NCI-H1930 (cell line): Measurements from ENCODE around the gene BSPRY.

Source experiments
- DNase-seq, 2 experiments: peaks; one replicate each; lab custom pipeline; 2025; lab: John Stamatoyannopoulos, UW

Gene BSPRY

DNA sequence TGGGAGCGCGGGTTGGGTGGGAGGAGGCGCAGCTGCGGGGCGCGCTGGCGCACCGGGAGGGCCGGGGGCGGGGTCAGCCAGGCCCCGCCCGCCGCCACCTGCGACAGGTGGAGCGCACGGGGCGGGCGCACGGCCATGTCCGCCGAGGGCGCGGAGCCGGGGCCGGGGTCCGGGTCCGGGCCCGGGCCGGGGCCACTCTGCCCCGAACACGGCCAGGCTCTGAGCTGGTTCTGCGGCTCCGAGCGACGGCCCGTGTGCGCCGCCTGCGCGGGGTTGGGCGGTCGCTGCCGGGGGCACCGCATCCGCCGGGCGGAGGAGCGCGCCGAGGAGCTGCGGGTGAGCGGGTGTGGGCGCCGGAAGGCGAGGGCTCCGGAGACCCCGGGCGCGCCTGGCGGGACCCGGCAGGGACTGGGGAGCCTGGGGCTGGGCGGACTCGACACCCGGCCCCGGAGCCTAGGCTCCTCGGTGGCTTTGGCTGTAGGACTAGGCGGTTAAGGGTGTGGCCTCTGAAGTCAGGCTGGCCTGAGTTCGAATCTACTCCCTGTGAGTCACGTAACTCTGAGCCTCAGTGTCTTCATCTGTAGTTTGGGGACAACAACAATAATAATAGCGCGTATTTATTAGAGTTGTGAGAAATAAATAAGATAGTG, at the start of gene BSPRY:
Gene BSPRY, plus strand, starts transcription at position 97 of the 650 bp plus-strand sequence. Its CDS starts 39 bp downstream, at position 136.
- DNase-seq, result peak in 1 of 2 experiments; percentile 31

- no peak for DNase-seq
Measured at GRCh38 chr9:113299800-113300292, 49.5 kb upstream of the BSPRY start.

DNA sequence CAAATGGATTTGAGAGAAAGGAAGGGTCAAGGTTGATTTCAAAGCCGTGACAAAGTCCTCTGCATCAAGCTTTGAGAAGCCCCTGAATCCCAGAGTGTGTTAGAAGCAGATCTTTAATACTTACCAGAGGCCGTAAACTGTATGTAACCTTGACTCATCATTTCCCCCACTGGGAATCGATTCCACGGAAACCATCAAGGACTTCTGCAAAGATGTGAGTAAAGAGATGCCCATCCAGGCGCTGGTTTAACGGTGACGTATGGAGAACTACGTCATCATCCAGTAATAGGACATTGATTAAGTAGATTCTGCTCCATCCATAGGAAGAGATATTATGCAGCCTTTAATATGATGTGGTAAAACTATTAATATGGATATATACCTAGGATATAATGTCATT, 47.8 kb upstream of the BSPRY start:
- DNase-seq, result no peak

DNA sequence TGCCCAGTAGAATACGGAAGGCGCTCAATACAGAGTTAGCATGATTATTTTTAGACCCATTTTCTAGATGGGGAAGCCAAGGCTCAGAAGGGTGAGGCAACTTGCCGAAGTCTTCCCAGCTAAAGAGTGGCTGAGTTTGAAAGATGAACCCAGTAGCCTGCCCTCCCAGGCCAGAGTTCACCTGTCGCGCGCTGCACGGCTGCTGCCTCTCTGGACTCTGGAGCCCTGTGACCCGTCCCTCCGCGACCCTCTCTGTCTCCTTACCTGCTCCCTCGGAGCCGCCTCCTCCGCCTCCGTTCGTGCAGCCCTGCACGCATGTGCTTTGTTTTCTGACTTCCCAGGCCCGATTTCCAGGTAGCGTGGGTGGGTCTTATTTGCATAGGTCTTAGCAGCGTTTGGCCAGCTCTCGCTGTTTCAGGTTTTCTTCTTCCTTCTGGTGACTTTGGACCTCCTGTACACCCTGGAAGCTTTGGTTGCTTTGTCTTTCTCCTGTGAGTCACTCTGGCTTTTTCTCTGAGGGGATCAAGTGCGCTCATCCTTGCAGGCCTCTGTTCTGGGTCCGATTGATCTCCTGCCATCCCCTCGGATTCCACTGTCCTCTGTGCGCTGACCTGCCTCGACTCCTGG, 46.4 kb upstream of the BSPRY start, which contains the start of gene RNF183:
Gene RNF183, minus strand, starts transcription at position 585 of the 627 bp plus-strand sequence. CDS start 5,192 bp downstream, outside the sequence.
- no peak for DNase-seq

GRCh38 chr9:113306566-113306965, 42.8 kb upstream of the BSPRY start:
- DNase-seq, result no peak

GRCh38 chr9:113307396-113307975, 41.9 kb upstream of the BSPRY start:
- no peak for DNase-seq

DNA sequence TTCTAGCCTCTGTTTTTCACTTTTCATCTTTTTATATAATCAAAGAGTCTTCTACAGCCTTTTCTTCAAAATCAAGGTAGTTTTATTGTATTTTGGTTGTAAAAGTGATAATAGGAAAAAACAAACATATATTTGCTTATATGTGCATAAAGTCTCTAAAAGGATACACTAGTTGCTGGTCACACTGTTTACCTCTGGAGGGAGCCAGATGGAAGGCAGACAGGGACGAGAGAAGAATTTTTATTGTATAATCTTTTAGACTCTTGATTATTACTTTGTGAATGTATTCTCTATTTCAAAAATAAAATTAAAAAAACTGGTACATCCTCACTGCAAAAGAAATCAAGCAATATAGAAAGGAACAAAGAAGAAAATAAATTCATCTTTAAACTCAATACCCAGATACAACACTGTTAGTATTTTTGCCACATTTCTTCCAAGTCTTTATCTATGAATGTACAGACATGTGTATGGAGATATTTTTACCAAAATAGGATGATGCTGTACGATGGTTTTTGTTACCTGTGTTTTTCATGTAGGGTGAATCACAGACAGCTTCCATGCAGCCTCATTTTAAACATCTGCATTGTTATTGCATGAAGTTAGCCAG, 40.0 kb upstream of the BSPRY start:
- DNase-seq, result no peak

DNA sequence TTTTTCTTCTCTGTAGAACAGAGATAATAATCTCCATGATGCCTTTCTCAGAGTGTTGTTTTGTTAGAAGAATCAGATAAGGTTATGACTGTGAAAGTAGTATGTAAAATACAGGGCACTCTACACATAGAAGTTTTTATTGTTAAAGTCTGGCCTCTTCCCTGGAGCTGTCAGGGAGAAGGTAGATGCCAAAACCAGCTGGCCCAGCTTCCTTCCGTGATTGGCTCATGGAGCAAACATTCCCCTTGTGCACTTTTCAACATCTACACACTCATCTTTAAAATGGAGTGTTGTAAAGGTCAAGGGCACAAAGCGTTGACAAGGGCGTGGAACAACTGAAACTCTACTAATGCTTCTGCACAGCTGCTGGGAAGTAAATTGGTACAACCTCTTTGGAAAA, 38.8 kb upstream of the BSPRY start:
- no peak for DNase-seq

GRCh38 chr9:113311961-113312360, 37.4 kb upstream of the BSPRY start:
- DNase-seq, result no peak

DNA sequence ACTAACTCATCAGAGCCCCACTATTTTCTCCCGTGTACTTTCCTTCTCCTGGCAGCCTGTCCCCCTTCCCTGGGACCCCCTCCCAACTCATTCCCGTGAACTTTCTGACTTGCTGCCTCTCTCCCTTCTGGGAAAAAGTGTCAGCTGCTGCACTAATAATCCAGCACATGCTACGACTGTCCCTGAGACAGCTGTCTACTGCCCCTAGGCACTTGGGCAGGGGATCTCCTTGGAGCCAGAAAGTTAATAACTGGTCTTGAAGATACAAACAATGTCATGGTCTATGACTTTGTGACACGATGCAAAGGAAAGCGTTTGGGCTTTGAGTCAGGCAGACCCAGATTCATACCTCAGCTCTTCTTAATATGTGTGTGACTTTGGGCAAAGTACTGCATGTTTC, 36.1 kb upstream of the BSPRY start:
- DNase-seq, result no peak

DNA sequence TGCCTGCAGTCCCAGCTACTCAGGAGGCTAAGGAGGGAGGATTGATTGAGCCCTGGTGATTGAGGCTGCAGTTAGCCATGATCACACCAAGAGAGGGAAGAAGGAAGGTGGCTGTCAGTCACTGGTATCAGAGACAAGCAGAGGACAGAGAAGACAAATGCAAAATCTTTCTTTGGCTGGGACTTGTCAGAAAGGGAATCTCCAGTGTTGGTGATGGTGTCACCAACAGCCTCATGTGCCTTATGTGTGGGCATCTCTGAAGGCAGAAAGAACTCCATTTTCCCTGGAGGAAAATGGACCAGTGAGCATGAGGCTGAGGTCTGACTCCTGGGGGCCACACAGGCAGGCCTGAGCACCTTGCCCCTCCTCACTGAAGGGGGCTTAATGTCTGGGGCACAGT, 34.1 kb upstream of the BSPRY start:
- DNase-seq, result no peak

DNA sequence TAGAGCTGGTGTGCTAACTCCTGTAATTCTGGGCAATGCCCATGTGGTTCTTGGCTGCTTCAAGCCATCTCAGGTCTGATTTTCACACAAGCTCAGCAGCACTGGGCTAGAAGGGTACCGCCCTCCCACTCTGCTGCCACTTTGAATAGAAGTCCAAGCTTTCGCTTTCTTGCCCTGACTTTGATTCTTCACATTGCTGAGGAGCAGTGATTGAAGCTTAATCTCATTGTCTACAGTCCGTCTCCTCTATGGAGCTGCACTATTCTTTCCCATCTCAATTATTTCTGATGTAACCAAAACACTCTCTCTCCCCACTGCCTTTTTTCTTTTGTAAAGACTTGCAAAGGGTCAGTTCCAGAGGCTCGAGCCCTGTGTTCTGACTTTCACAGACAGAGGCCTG, 33.3 kb upstream of the BSPRY start:
- no peak for DNase-seq

DNA sequence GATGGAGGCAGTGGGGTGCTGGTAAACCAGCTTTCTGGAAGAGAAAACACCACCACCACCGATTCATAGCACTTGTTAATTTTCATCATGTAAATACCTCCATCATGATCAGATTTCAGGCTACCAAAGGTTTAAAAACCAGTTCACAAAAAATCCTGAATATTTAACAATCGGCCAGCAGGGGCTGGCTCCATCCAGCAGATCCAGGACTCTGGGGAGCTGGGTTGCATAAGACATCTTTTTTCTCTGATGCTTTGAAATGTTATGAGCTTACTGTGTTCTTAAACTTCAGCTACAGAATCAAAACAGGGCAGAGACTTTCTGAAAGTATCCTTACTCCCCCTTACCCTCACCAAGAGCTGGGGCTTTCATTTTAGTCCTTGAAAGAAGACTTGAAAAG, 31.6 kb upstream of the BSPRY start:
- DNase-seq, result no peak

GRCh38 chr9:113319054-113319453, 30.3 kb upstream of the BSPRY start:
- DNase-seq, result no peak

- no peak for DNase-seq
Measured at GRCh38 chr9:113320051-113320450, 29.3 kb upstream of the BSPRY start.

- DNase-seq, result no peak
Measured at GRCh38 chr9:113322671-113323070, 26.7 kb upstream of the BSPRY start.

DNA sequence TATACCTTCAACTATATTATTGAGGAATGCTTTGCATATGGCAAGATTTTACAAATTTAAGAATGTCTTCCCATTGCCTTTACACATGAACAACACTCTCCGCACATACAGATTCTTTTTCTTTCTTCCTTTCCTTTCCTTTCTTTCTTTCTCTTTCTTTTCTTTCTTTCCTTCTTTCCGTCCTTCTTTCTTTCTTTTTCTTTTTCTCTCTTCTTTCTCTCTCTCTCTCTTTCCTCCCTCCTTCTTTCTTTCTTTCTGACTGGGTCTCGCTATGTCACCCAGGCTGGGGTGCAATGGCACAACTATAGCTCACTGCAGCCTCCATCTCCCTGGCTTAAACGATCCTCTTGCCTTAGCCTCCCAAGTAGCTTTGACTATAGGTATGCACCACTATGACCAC, 23.1 kb upstream of the BSPRY start:
- DNase-seq, result no peak

DNA sequence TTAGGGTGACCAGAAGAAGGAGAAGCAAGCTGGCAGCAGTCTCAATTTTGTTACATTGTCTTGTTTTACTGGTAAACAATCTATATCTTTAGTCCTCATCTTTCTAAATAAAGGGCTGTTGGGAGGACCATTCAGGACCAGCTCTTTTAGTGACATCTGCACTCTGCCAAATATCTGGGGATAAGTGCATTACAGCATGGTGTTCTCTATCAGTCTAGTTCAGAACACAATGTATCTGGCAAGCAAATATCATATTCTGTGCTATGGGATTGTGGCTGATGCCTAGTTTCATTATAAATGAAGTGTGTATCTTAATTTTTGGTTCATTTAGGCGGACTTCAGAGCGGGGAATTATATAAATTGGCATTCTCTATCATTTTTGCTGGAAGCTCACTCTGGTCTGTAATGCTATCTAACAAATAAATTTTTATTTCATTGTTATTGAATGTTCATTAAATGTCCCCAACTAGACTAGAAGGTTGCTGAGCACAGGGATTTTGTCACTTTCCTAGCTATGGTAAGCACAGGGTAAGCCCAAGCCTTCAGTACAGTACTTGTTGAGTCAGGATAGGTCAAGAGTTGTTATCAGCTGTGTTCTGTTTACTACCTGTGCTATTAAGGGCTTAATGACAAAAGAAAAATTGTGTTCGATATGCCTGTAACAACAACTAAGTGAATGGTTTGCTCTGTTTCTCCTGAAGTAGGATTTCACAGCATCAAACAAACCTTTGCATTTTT, 21.1 kb upstream of the BSPRY start:
- DNase-seq, result no peak

- DNase-seq, result no peak
Measured at GRCh38 chr9:113331780-113332179, 17.6 kb upstream of the BSPRY start.

DNA sequence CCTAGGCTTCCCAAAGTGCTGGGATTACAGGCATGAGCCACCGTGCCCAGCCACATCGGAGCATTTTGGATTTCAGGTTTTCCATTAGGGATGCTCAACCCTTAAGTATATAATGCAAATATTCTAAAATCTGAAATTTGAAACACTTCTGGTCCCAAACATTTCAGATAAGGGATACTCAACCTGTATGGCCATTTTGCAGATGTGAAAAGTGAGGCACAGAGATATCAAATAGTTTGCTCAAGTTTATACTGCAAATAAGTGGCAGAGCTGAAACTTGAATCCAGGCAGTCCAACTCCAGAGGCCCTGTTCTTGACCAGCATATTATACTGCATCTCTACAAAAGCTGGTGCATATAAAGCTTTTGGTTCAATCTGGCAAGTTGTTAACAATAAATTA, 11.6 kb upstream of the BSPRY start:
- no peak for DNase-seq

DNA sequence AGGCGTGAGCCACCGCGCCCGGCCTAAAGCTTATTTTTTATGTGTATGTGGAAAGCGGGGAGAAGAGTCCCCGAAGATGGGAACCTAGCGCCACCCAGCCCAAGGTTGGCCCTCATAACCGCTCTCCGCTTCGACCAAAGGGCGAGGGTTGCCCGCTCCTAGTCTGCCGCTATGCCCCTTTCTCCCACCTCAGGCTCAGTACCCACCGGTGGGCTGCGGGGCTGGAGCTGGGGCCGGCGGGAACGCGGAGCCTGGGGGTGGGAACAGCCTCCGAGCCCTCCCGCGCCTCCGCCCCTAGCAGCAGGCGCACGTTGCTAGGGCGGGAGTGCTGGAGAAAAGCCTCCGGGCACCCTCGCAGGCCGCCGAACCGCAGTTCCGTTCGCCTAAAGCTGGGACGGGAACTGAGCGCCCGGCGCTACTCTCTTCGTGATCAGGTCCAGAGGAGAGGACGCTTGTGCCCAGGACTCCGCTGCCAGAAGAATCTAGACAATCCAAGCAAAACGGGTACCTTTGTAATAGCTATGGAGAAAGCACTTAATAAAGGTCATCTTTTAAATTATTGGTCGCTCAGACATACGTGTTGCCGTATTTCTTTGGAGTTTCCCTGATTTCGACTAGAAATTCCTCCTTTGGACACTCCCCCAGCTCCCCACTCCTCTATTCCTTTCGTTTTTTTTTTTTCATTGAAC, 9.2 kb upstream of the BSPRY start, which contains the start of gene WDR31:
Gene WDR31, minus strand, starts transcription at position 265 of the 689 bp plus-strand sequence. CDS start 8,253 bp downstream, outside the sequence.
- peak; percentile 61 to 82 for DNase-seq
